ENCODE measurements around the gene PTCD2. TPM values are rescaled to one million over a fixed set of nuclear protein-coding genes. Genes with fewer than 3 reads are reported as not detected.

The PTCD2 gene
- total and polyA plus RNA-seq, 9 donors, result 3.3 to 12.9 (median 7.7) TPM

DNA sequence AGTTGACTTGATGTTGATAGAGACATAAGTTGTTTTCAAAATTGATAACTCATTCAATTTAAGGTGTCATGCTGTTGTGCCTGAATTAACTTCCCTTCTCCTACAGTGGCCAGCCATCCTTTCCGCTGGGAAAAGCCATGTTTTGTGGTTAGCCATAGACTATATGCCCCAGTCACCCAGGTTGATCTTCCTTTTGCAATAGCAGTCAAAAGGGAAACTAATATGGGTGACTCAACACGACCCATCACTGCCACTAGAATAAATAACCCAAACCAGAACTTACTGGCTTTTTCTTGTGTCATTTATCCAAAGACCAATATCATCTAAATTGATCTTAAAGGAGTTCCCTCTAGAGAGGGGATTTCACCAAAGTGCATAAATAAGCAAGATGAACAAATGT lies 87.4 kb downstream of the PTCD2 start:
- Histone ChIP-seq H3K27me3 (no peaks in the 10 kb centered on the region), H3K4me1 (ENCODE audit: insufficient read depth) (peaks cover 1% of the 10 kb centered on the region), H3K36me3 (no peaks in the 10 kb centered on the region), H3K27ac (no peak overlapping the region), H3K4me3 (no peak overlapping the region), H3K9me3 (no peaks in the 10 kb centered on the region)
- no peak for DNase-seq
- 81 to 91% (median 87%) methylated on average over 2 of the region's 2 CpGs for WGBS, 3 donors
- intact Hi-C loops (cut with DNase I), result no loop called here
- TF ChIP-seq CTCF (IDR thresholded peaks at IDR 0.05) (no peak), EP300 (IDR thresholded peaks at IDR 0.05) (no peak), POLR2A (IDR thresholded peaks at IDR 0.05) (no peak)

- no peak for DNase-seq
- no peaks in the 10 kb centered on the region for H3K9me3 ChIP-seq
- H3K4me1 ChIP-seq (ENCODE audit: insufficient read depth), result peaks cover under 1% of the 10 kb centered on the region
- TF ChIP-seq EP300 (IDR thresholded peaks at IDR 0.05) (no peak), POLR2A (IDR thresholded peaks at IDR 0.05) (no peak), CTCF (IDR thresholded peaks at IDR 0.05) (no peak)
- intact Hi-C loops (cut with DNase I), result no loop called here
- no peak overlapping the region for H3K4me3 ChIP-seq
- WGBS, 3 donors, result 80 to 83% (median 82%) methylated on average over 5 of the region's 5 CpGs
- H3K36me3 ChIP-seq, result no peaks in the 10 kb centered on the region
- H3K27me3 ChIP-seq, result no peaks in the 10 kb centered on the region
- no peak overlapping the region for H3K27ac ChIP-seq
Observed at GRCh38 chr5:72408127-72408526, 88.0 kb downstream of the PTCD2 start.

GRCh38 chr5:72408603-72409002 lies 88.4 kb downstream of the PTCD2 start:
- H3K27ac ChIP-seq, result no peak overlapping the region
- no peak overlapping the region for H3K4me3 ChIP-seq
- WGBS, 3 donors, result 60 to 68% (median 63%) methylated on average over 4 of the region's 4 CpGs
- TF ChIP-seq EP300 (IDR thresholded peaks at IDR 0.05) (no peak), POLR2A (IDR thresholded peaks at IDR 0.05) (no peak), CTCF (IDR thresholded peaks at IDR 0.05) (no peak)
- no peaks in the 10 kb centered on the region for H3K36me3 ChIP-seq
- H3K4me1 ChIP-seq (ENCODE audit: insufficient read depth), result no peaks in the 10 kb centered on the region
- no peaks in the 10 kb centered on the region for H3K9me3 ChIP-seq
- intact Hi-C loops (cut with DNase I), result no loop called here
- DNase-seq, result no peak
- H3K27me3 ChIP-seq, result no peaks in the 10 kb centered on the region

DNA sequence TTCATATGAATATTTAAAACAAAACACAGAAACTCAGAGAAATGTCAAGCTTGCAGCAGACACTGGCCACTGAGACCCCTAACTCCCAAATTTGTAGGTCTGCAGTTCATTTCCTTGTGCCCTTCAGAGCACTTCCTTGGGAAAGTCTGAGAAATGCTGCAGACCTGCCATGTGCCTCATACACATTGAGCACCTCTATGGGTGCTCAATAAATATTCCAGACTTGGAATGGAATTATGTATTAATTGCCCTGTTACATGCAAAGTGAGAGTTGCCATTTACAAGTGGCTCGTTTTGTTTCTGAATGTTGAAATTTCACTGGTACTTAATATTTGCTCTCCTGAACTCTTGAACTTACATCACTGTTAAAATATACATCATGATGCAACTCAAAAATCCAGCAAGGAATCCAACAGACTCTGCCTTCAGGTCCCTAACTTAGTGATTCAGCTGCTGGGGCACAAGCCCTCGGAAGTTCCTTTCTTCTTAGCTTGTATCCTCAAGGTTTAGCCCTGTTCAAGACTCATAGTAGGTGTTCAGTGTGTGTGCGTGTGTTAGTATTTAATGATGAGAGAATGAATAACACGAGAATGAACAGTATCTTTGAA lies 90.6 kb downstream of the PTCD2 start:
- no peak overlapping the region for H3K27ac ChIP-seq
- no peaks in the 10 kb centered on the region for H3K27me3 ChIP-seq
- H3K9me3 ChIP-seq, result no peaks in the 10 kb centered on the region
- no peak for DNase-seq
- H3K36me3 ChIP-seq, result no peaks in the 10 kb centered on the region
- H3K4me1 ChIP-seq (ENCODE audit: insufficient read depth), result no peaks in the 10 kb centered on the region
- 73 to 84% (median 76%) methylated on average over 4 of the region's 4 CpGs for WGBS, 3 donors
- TF ChIP-seq POLR2A (IDR thresholded peaks at IDR 0.05) (no peak), EP300 (IDR thresholded peaks at IDR 0.05) (no peak), CTCF (IDR thresholded peaks at IDR 0.05) (no peak)
- intact Hi-C loops (cut with DNase I), result no loop called here
- H3K4me3 ChIP-seq, result no peak overlapping the region
